Muscle layer of colon (tissue), 2 donors: ENCODE results near the gene ASPSCR1.

Experiments used
- H3K27ac ChIP-seq: one replicate; pipeline ENCODE4 v1.7.0; 2013; ENCODE audit warnings: low read depth, mild to moderate bottlenecking, low read length, moderate library complexity
- H3K27me3 ChIP-seq, 2 donors: one replicate each; pipeline ENCODE4 v1.7.0; 2013; ENCODE audit warnings: low read length in 2 of 2, mild to moderate bottlenecking in 2 of 2; ENCODE audit not compliant: insufficient read depth in 2 of 2, control insufficient read depth in 1 of 2
- H3K36me3 ChIP-seq: one replicate; pipeline ENCODE4 v1.7.0; 2013; ENCODE audit warnings: mild to moderate bottlenecking, low read length; ENCODE audit not compliant: insufficient read depth
- H3K4me1 ChIP-seq: one replicate; pipeline ENCODE4 v1.7.0; 2013; ENCODE audit warnings: mild to moderate bottlenecking, low read length; ENCODE audit not compliant: insufficient read depth
- H3K4me3 ChIP-seq, 2 donors: one replicate each; pipeline ENCODE4 v1.7.0; 2013; ENCODE audit warnings: low read length in 2 of 2, low read depth in 1 of 2, mild to moderate bottlenecking in 1 of 2, moderate library complexity in 1 of 2
- H3K9ac ChIP-seq: one replicate; pipeline ENCODE4 v1.7.0; 2013; ENCODE audit warnings: low read length
- H3K9me3 ChIP-seq: one replicate; pipeline ENCODE4 v1.7.0; 2013; ENCODE audit warnings: mild to moderate bottlenecking, low read length
- donor health status: abdominal sarcoma.
- donor health status: Adenocarcinoma of cecum.

Gene ASPSCR1

DNA sequence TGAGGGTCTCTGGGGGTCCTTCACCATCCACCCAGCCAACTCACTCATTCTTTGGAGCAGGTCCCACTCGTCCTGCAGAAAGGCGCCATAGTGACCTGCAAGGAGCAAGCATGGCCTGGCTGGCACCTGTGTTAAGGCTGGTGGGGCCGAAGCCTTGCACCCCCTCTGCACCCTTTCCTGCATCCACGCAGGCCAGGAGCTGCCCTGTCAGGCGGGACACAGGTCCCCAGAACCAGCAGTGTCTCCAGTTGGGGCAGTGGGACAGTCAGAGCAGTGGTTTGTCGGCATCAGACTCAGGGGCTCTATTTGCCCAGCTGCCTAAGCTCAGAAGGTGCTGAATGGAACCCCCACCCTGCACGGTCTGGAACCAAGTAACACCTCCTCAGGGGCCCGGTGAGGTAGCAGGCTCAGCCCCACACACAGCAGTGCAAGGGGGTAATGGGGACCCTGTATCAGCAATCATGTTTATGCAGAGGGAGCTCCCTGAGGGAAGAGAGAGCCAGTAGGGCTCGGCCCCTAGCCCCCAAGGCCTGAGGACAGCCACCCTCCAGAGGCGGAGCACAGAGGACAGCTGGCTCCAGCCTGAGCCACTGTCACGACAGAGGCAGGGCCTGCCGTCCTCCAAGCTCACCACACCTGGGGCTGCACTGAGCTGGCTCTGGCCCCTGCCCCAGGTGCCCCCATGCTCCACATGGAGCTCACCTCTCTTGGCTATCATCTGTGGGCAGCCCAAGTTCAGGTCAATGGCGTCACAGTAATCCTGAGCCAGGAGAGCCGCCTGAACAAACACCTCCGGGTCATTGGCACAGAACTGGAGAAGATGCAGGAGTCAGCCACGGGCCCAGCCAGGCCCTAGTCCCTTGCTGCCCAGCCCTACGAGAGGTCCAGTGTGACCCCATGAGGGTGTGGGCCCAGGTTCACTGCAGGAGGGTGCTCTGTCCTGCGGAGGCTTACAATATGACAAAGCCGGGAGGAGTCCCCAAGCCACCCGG, 86.3 kb downstream of the ASPSCR1 start:
- H3K36me3 ChIP-seq: peaks cover 34% of the 10 kb centered on the region
- H3K27ac ChIP-seq: no peak overlapping the region
- peak overlapping the region; percentile 74 for H3K9ac ChIP-seq
- no peak overlapping the region for H3K4me3 ChIP-seq
- no peaks in the 10 kb centered on the region for H3K9me3 ChIP-seq
- no peaks in the 10 kb centered on the region for H3K27me3 ChIP-seq
- peaks cover 20% of the 10 kb centered on the region for H3K4me1 ChIP-seq

DNA sequence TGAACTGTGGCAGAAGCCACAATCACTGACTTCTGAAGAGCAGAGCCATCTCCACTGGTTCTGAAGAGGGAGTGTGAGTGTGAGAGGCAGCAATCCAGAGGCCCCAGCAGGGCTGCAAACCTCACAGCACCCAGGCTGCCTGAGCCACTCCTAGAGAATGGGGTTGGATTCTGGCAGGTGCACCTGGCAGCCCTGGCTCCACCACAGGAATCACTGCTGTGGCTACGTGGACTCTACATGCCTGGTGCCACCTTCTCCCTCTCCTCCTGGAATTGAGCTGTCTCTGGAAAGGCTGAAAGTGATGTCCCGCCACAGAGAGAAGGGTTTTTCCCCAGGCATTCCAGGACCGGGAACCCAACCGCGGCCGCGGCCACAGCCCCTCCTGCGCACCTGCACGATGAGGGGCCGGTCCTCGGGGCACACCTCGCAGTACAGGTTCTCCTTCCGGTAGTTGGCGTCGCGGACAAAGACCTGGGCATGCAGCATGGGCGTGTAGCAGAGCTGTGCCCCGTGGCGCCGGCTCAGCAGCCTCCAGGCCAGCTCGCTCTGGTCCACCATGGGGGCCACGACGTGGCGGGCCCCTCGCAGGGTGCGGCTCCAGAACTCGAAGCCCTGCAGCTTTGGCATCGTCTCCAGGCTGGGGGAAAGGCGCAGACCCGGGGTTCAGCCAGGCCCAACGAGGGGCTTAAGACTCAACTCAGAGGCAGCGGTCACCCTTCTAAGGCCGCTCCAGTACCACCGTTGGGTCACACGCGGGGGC, 87.2 kb downstream of the ASPSCR1 start:
- Histone ChIP-seq H3K9ac (peak overlapping the region; percentile 74), H3K9me3 (no peaks in the 10 kb centered on the region), H3K4me3 (peak overlapping the region; percentile 68 to 77), H3K27ac (peak overlapping the region; percentile 78), H3K36me3 (peaks cover 34% of the 10 kb centered on the region), H3K27me3 (no peaks in the 10 kb centered on the region), H3K4me1 (peaks cover 20% of the 10 kb centered on the region)

DNA sequence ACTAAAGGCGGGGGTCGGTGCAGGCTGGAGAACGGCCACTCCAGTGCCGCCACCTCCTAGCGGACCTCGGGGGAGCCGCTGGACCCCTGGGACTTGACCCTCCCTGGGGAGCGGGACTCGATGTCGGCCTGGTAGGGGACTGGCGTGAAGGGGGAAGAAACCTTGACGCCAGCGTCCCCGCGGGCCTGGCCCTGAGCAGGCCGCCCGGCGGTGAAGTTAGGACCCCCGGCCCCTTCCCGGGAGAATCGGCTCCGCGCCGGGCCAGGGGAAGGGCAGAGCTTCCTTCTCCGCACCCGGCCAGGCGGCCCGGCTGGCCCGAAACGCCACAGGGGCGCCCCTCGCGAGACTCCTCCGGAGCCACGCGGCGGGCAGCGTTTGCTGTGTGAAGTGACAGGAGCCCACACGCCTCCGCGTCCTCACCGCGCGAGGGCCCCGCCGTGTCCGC, 87.8 kb downstream of the ASPSCR1 start:
- Histone ChIP-seq H3K4me3 (peak overlapping the region; percentile 68 to 77), H3K4me1 (peaks cover 20% of the 10 kb centered on the region)

DNA sequence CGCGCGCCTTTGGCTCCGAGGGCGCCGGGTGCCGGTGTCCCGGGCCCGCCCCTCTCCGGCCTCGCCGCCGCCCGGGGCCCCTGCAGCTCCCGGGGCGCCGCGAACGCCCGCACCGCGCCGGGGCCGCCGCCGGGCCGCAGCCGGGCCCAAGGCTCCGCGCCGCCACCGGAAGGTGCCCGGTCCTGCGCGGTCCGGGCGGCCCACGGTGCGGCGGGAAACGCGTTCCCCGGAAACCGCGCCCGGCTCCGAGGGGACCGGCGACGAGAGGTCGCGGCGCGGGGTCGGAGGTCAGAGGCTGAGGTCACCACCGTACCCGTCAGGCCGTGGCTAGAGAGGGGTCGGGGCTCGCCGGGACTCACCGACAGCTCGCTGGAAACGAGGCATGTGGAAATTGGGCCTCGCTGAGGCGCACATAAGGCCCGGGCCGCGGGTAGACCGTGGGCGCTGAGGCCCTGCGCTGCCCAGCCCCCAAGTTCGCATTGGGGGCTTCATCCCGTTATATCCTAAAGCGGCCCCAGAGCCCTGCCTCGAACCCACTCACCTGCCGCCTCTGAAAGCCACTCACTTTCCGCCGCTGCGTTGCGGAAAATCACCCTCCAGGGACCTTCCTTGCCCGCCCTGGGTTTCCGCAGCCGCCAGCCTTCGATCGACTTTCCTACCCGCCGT, 88.3 kb downstream of the ASPSCR1 start, which contains the start of gene DUS1L:
DUS1L (minus strand) TSS at position 167 of the 666 bp plus-strand sequence. CDS start 745 bp downstream, outside the sequence.
- peaks cover 20% of the 10 kb centered on the region for H3K4me1 ChIP-seq

More for the DNA sequence above, 87.8 kb downstream of the ASPSCR1 start:
- H3K27me3 ChIP-seq: no peaks in the 10 kb centered on the region
- peak overlapping the region; percentile 74 for H3K9ac ChIP-seq
- H3K27ac ChIP-seq: peak overlapping the region; percentile 78
- no peaks in the 10 kb centered on the region for H3K9me3 ChIP-seq
- H3K36me3 ChIP-seq: peaks cover 31% of the 10 kb centered on the region

More for the DNA sequence above, 88.3 kb downstream of the ASPSCR1 start, which contains the start of gene DUS1L:
- Histone ChIP-seq H3K27me3 (no peaks in the 10 kb centered on the region), H3K27ac (peak within 1 kb of the TSS; percentile 90), H3K36me3 (peaks cover 25% of the 10 kb centered on the region), H3K9me3 (no peaks in the 10 kb centered on the region), H3K9ac (peak within 1 kb of the TSS; percentile 74), H3K4me3 (peak within 1 kb of the TSS; percentile 68 to 77)
